Measurements from ENCODE around the gene ACTA2.

Gene ACTA2

GRCh38 chr10:88961266-88961665, 8.7 kb upstream of the ACTA2 start:
- H3K27ac ChIP-seq (ENCODE audit: low read length): no peak overlapping the region
- no peak overlapping the region for H3K9ac ChIP-seq (ENCODE audit: low read length)
- peaks cover 92% of the 10 kb centered on the region for H3K27me3 ChIP-seq (replicated peaks; ENCODE audit: insufficient read depth, low read length)
- H2AFZ ChIP-seq (ENCODE audit: low read length): no peak overlapping the region
- H3K4me3 ChIP-seq (ENCODE audit: low read length): no peak overlapping the region
- no peaks in the 10 kb centered on the region for H3K36me3 ChIP-seq (replicated peaks; ENCODE audit: insufficient read depth, low read length)
- DNase-seq: no peak
- H3K4me2 ChIP-seq (ENCODE audit: low read depth, low read length): no peak overlapping the region
- no peaks in the 10 kb centered on the region for H3K9me2 ChIP-seq (replicated peaks; ENCODE audit: insufficient read depth, low read length)
- H4K20me1 ChIP-seq (ENCODE audit: insufficient read depth, low read length): no peaks in the 10 kb centered on the region
- TF ChIP-seq CTCF (IDR thresholded peaks at IDR 0.05; ENCODE audit: low read length): no peak
- TF ChIP-seq EZH2phosphoT487 (IDR thresholded peaks at IDR 0.05; ENCODE audit: low read length): no peak
- no peak for TF ChIP-seq EZH2 (optimal IDR thresholded peaks at IDR 0.05; ENCODE audit: low read depth, low read length)
- peaks cover 6% of the 10 kb centered on the region; the same call in 1 of the 2 replicates for H3F3A ChIP-seq (ENCODE audit: insufficient read depth, low read length)
- no peaks in the 10 kb centered on the region for H3K79me2 ChIP-seq (ENCODE audit: low read length)
- H3K9me3 ChIP-seq (replicated peaks; ENCODE audit: insufficient read depth, low read length): no peaks in the 10 kb centered on the region
- H3K4me1 ChIP-seq (ENCODE audit: low read length): peaks cover 10% of the 10 kb centered on the region; the same call in 1 of the 2 replicates

GRCh38 chr10:88960802-88961201, 8.2 kb upstream of the ACTA2 start:
- Histone ChIP-seq H3K9me2 (replicated peaks; ENCODE audit: insufficient read depth, low read length) (no peaks in the 10 kb centered on the region), H3K4me1 (ENCODE audit: low read length) (peaks cover 10% of the 10 kb centered on the region; the same call in 1 of the 2 replicates), H3K36me3 (replicated peaks; ENCODE audit: insufficient read depth, low read length) (no peaks in the 10 kb centered on the region), H3K4me3 (ENCODE audit: low read length) (no peak overlapping the region), H3K79me2 (ENCODE audit: low read length) (no peaks in the 10 kb centered on the region), H3K27me3 (replicated peaks; ENCODE audit: insufficient read depth, low read length) (peaks cover 90% of the 10 kb centered on the region), H3K9ac (ENCODE audit: low read length) (no peak overlapping the region), H2AFZ (ENCODE audit: low read length) (no peak overlapping the region), H3F3A (ENCODE audit: insufficient read depth, low read length) (peaks cover 6% of the 10 kb centered on the region; the same call in 1 of the 2 replicates), H3K4me2 (ENCODE audit: low read depth, low read length) (no peak overlapping the region), H3K27ac (ENCODE audit: low read length) (no peak overlapping the region), H3K9me3 (replicated peaks; ENCODE audit: insufficient read depth, low read length) (no peaks in the 10 kb centered on the region), H4K20me1 (ENCODE audit: insufficient read depth, low read length) (no peaks in the 10 kb centered on the region)
- TF ChIP-seq EZH2 (optimal IDR thresholded peaks at IDR 0.05; ENCODE audit: low read depth, low read length) (no peak), EZH2phosphoT487 (IDR thresholded peaks at IDR 0.05; ENCODE audit: low read length) (no peak), CTCF (IDR thresholded peaks at IDR 0.05; ENCODE audit: low read length) (no peak)
- DNase-seq: no peak

- Histone ChIP-seq H2AFZ (ENCODE audit: low read length) (no peak overlapping the region), H3K36me3 (replicated peaks; ENCODE audit: insufficient read depth, low read length) (no peaks in the 10 kb centered on the region), H3K27ac (ENCODE audit: low read length) (no peak overlapping the region), H3K27me3 (replicated peaks; ENCODE audit: insufficient read depth, low read length) (peaks cover 84% of the 10 kb centered on the region), H3K4me2 (ENCODE audit: low read depth, low read length) (no peak overlapping the region), H3K9me2 (replicated peaks; ENCODE audit: insufficient read depth, low read length) (no peaks in the 10 kb centered on the region), H3F3A (ENCODE audit: insufficient read depth, low read length) (peaks cover 6% of the 10 kb centered on the region; the same call in 1 of the 2 replicates), H3K9ac (ENCODE audit: low read length) (no peak overlapping the region), H3K4me3 (ENCODE audit: low read length) (no peak overlapping the region), H3K79me2 (ENCODE audit: low read length) (no peaks in the 10 kb centered on the region), H3K4me1 (ENCODE audit: low read length) (peaks cover 10% of the 10 kb centered on the region; the same call in 1 of the 2 replicates), H3K9me3 (replicated peaks; ENCODE audit: insufficient read depth, low read length) (no peaks in the 10 kb centered on the region), H4K20me1 (ENCODE audit: insufficient read depth, low read length) (no peaks in the 10 kb centered on the region)
- no peak for DNase-seq
- TF ChIP-seq EZH2phosphoT487 (IDR thresholded peaks at IDR 0.05; ENCODE audit: low read length) (no peak), EZH2 (optimal IDR thresholded peaks at IDR 0.05; ENCODE audit: low read depth, low read length) (no peak), CTCF (IDR thresholded peaks at IDR 0.05; ENCODE audit: low read length) (no peak)
These were observed 6.1 kb upstream of the ACTA2 start for GRCh38 chr10:88958721-88959120.

Measured in MM.1S (cell line).